Endothelial cell of coronary artery (primary cell): ENCODE results near the gene MMS19. TPM values are rescaled to one million over a fixed set of nuclear protein-coding genes. Genes with fewer than 3 reads are reported as not detected.

Source experiments
- total RNA-seq: library from RNA; depleted of rRNA; stranded (reverse); fragments of >200 nt; gene quantifications from 2 replicates; pipeline ENCODE4 v1.2.3, GENCODE V29; 2014

MMS19 gene
- 56.8 and 83.9 TPM in 2 replicates for total RNA-seq

GRCh38 chr10:97498076-97498840 is at the start of gene MMS19:
Gene MMS19, minus strand, starts transcription at chr10:97498422. Its CDS starts 38 bp downstream, at chr10:97498384.

GRCh38 chr10:97498841-97499560 is 779 bp upstream of the MMS19 start, which contains the start of gene UBTD1:
Gene UBTD1, plus strand, starts transcription at chr10:97498924. Its CDS starts 280 bp downstream, at chr10:97499204.

GRCh38 chr10:97445722-97446639 is 52.2 kb downstream of the MMS19 start, which contains the start of the genes EXOSC1 and ZDHHC16:
Gene EXOSC1, minus strand, starts transcription at chr10:97446006. Its CDS starts 21 bp downstream, at chr10:97445985.
Gene ZDHHC16, plus strand, starts transcription at chr10:97446175. Its CDS starts 5,501 bp downstream, at chr10:97451676.

GRCh38 chr10:97425964-97426775 is 72.1 kb downstream of the MMS19 start, which contains the start of gene PGAM1:
Gene PGAM1, plus strand, starts transcription at chr10:97426191. Its CDS starts 117 bp downstream, at chr10:97426308.

Other genes with a start within 250 kb of the MMS19 start
- 7.2 and 11.8 TPM in 2 replicates for gene ARHGAP19, start 205.8 kb downstream of the MMS19 start, total RNA-seq
- gene FRAT1, start 179.2 kb downstream of the MMS19 start, total RNA-seq = 2.3 and 2.6 TPM in 2 replicates
- 7.8 and 10.1 TPM in 2 replicates for gene FRAT2, start 163.7 kb downstream of the MMS19 start, total RNA-seq
- 16.3 and 19.1 TPM in 2 replicates for gene RRP12, start 97.1 kb downstream of the MMS19 start, total RNA-seq
- gene PGAM1, start 72.2 kb downstream of the MMS19 start, total RNA-seq = 299 and 370 TPM in 2 replicates
- 28.8 and 31.2 TPM in 2 replicates for gene EXOSC1, start 52.4 kb downstream of the MMS19 start, total RNA-seq
- 37.6 and 41.4 TPM in 2 replicates for gene ZDHHC16, start 52.2 kb downstream of the MMS19 start, total RNA-seq
- gene UBTD1, start 502 bp upstream of the MMS19 start, total RNA-seq = 41.0 and 58.7 TPM in 2 replicates
- 0.36 and 0.56 TPM in 2 replicates for gene ANKRD2, start 74.4 kb upstream of the MMS19 start, total RNA-seq
- gene HOGA1, start 86.0 kb upstream of the MMS19 start, total RNA-seq = 0.09 and 0.18 TPM in 2 replicates
- gene C10orf62, start 91.3 kb upstream of the MMS19 start, total RNA-seq = not detected in 2 replicates
- 3.1 TPM in 2 replicates for gene MORN4, start 135.1 kb upstream of the MMS19 start, total RNA-seq
- 10.3 and 10.7 TPM in 2 replicates for gene PI4K2A, start 142.2 kb upstream of the MMS19 start, total RNA-seq
- gene AVPI1, start 188.8 kb upstream of the MMS19 start, total RNA-seq = 1.6 and 2.2 TPM in 2 replicates
- 11.2 and 12.5 TPM in 2 replicates for gene MARVELD1, start 215.3 kb upstream of the MMS19 start, total RNA-seq
- gene ZFYVE27, start 238.7 kb upstream of the MMS19 start, total RNA-seq = 13.8 and 21.4 TPM in 2 replicates